K562 (cell line): Measurements from ENCODE around the gene CDC42SE2. TPM values are rescaled to one million over a fixed set of nuclear protein-coding genes. Genes with fewer than 3 reads are reported as not detected.

ENCODE experiments used
- ATAC-seq: fragments of 200-7000 bp; cut with Tn5 transposase; 3 replicates; pipeline ENCODE4 v1.9.1; 2020; ENCODE audit warnings: moderate library complexity
- BruUV-seq: library from RNA; stranded (reverse); fragments of 400-500 nt; replicated peaks from 2 replicates; lab custom pipeline; 2021; lab: Mats Ljungman, UMichigan
- CTCF ChIA-PET: fragments of 300-600 bp; formaldehyde crosslinking; extraction: SDS; loops from one replicate; lab custom pipeline; 2021; ENCODE audit warnings: low intra/inter-chr PET ratio; lab: Yijun Ruan, JAX
- POLR2A ChIA-PET: fragments of 300-600, 350-650 bp; sonication (Branson Sonifier 250); formaldehyde crosslinking; extraction: SDS; loops from one replicate; lab custom pipeline; 2021; ENCODE audit warnings: antibody characterized with exemption, inconsistent platforms; lab: Yijun Ruan, JAX
- DNase-seq, 4 experiments: peaks; one replicate each; pipeline versions ENCODE4 v3.0.0 to v3.0.0-alpha.2; 2011 to 2018; ENCODE audit warnings: low spot score in 3 of 4, mixed read lengths in 3 of 4; ENCODE audit errors: extremely low read depth in 1 of 4
- FAIRE-seq: peaks from 2 replicates; lab custom pipeline; 2011; peaks lifted over from hg19 to GRCh38; lab: Jason Lieb, UNC
- H2AFZ ChIP-seq: 2 replicates; pipeline ENCODE4 v1.6.0; 2011; ENCODE audit warnings: low read depth, low read length, control low read depth, inconsistent platforms
- H3K27ac ChIP-seq: fragments of 200-600 bp; 3 replicates; pipeline ENCODE4 v1.8.0; 2011; ENCODE audit warnings: low read depth, mild to moderate bottlenecking, control low read depth, inconsistent platforms, low read length, moderate library complexity, mixed read lengths; ENCODE audit errors: extremely low read depth
- H3K27me3 ChIP-seq, 2 experiments: fragments of 300-600 bp in 1 of 2; 2 replicates in 1 of 2; 3 replicates in 1 of 2; pipeline versions ENCODE4 v1.6.0 to v1.8.0; 2011; ENCODE audit warnings: inconsistent platforms in 2 of 2, low read length in 2 of 2, mild to moderate bottlenecking in 1 of 2, mixed read lengths in 1 of 2, moderate library complexity in 1 of 2; ENCODE audit not compliant: control insufficient read depth in 2 of 2, insufficient read depth in 2 of 2
- H3K36me3 ChIP-seq: fragments of 300-600 bp; 3 replicates; pipeline ENCODE4 v1.8.0; 2011; ENCODE audit warnings: mild to moderate bottlenecking, low read length, inconsistent platforms; ENCODE audit not compliant: control insufficient read depth, insufficient read depth
- H3K4me1 ChIP-seq, 2 experiments: fragments of 200-600 bp in 1 of 2; replicated peaks in 1 of 2; 2 replicates in 1 of 2; 3 replicates in 1 of 2; pipeline versions ENCODE4 v1.5.1 to v1.8.0; 2011; ENCODE audit warnings: inconsistent platforms in 2 of 2, low read length in 2 of 2, mild to moderate bottlenecking in 1 of 2, mixed read lengths in 1 of 2, moderate library complexity in 1 of 2; ENCODE audit not compliant: control insufficient read depth in 2 of 2, insufficient read depth in 2 of 2
- H3K4me2 ChIP-seq: 2 replicates; pipeline ENCODE4 v1.6.1; 2011; ENCODE audit warnings: low read length, control low read depth, inconsistent platforms, mixed read lengths; ENCODE audit not compliant: insufficient read depth
- H3K4me3 ChIP-seq: fragments of 200-600 bp; sonication (generic), shearing (Covaris generic); 2 replicates; pipeline ENCODE4 v1.5.1; 2016; ENCODE audit warnings: control low read depth, inconsistent platforms
- H3K79me2 ChIP-seq: fragments of 200-600 bp; 3 replicates; pipeline ENCODE4 v1.8.0; 2011; ENCODE audit warnings: low read length, inconsistent platforms; ENCODE audit not compliant: control insufficient read depth, insufficient read depth
- H3K9ac ChIP-seq, 2 experiments: 2 replicates each; pipeline versions ENCODE4 v1.6.0 to v1.6.1; 2011; ENCODE audit warnings: low read depth in 2 of 2, low read length in 2 of 2, control low read depth in 1 of 2, inconsistent platforms in 1 of 2, mild to moderate bottlenecking in 1 of 2, mixed read lengths in 1 of 2; ENCODE audit not compliant: insufficient read depth in 1 of 2
- H3K9me1 ChIP-seq: one replicate; pipeline ENCODE4 v1.6.0; 2011; ENCODE audit warnings: inconsistent platforms, mild to moderate bottlenecking, low read length, moderate library complexity; ENCODE audit not compliant: control insufficient read depth, insufficient read depth
- H3K9me3 ChIP-seq: replicated peaks from 2 replicates; pipeline ENCODE4 v1.5.1; 2011; ENCODE audit warnings: low read depth, low read length, inconsistent platforms; ENCODE audit not compliant: control insufficient read depth, insufficient read depth
- H4K20me1 ChIP-seq: replicated peaks from 2 replicates; pipeline ENCODE4 v1.6.1; 2011; ENCODE audit warnings: low read length, inconsistent platforms, mixed read lengths; ENCODE audit not compliant: control insufficient read depth, insufficient read depth
- AFF1 ChIP-seq, 2 experiments: fragments of 450-650 bp; IDR thresholded peaks; 2 replicates each; pipeline ENCODE4 v1.6.1; 2018; ENCODE audit warnings: mild to moderate bottlenecking in 2 of 2, low read depth in 1 of 2; ENCODE audit not compliant: partially characterized antibody in 2 of 2
- CBFB ChIP-seq: sonication (generic); formaldehyde crosslinking; IDR thresholded peaks from 2 replicates; pipeline ENCODE4 v1.4.0; 2020; ENCODE audit warnings: mild to moderate bottlenecking, missing genetic modification reagents
- CHD1 ChIP-seq: fragments of 200-600 bp; sonication (generic); IDR thresholded peaks from one replicate; pipeline ENCODE4 v1.6.1; 2012; ENCODE audit warnings: mild to moderate bottlenecking, moderate library complexity, low read length, inconsistent platforms
- KLF6 ChIP-seq: fragments of 250-450 bp; sonication (Bioruptor Pico); IDR thresholded peaks from 2 replicates; pipeline ENCODE4 v1.4.0; 2020; ENCODE audit warnings: mild to moderate bottlenecking, moderate library complexity, borderline replicate concordance
- PRPF4 ChIP-seq: fragments of 200-400 bp; formaldehyde crosslinking; IDR thresholded peaks from one replicate; pipeline ENCODE4 v1.6.1; 2017; ENCODE audit warnings: low read length, low read depth, mild to moderate bottlenecking; ENCODE audit not compliant: insufficient read depth, poor library complexity, severe bottlenecking
- RHOXF2B ChIP-seq: fragments of 250-450 bp; sonication (Bioruptor Pico); conservative IDR thresholded peaks from 2 replicates; pipeline ENCODE4 v1.5.1; 2021
- SMARCA4 ChIP-seq: fragments of 450-650 bp; IDR thresholded peaks from 2 replicates; pipeline ENCODE4 v1.6.1; 2016
- SMARCA5 ChIP-seq: fragments of 450-650 bp; IDR thresholded peaks from 2 replicates; pipeline ENCODE4 v1.6.1; 2016
- ZNF589 ChIP-seq: fragments of 200-800 bp; sonication (Bioruptor generic); IDR thresholded peaks from 2 replicates; pipeline ENCODE4 v1.6.1; 2016; ENCODE audit warnings: low read depth, missing genetic modification characterization, missing compliant biosample characterization
- WGBS: fragments of 100-300 bp; shearing (Covaris generic); methylation state at CpG from one replicate; pipeline ENCODE4 v1.1.6; 2016; ENCODE audit warnings: low coverage, mixed read lengths; ENCODE audit not compliant: insufficient coverage; ENCODE audit errors: missing lambda C conversion rate; 5-methylcytosine and 5-hydroxymethylcytosine counted together
- in situ Hi-C: fragments of 300-500 bp; cut with MboI; formaldehyde crosslinking; loops from 4 replicates; pipeline ENCODE4 v1.15.0; 2018; ENCODE audit warnings: inconsistent platforms, mixed read lengths
- intact Hi-C: fragments of 100-400 bp; cut with micrococcal nuclease; formaldehyde crosslinking; loops from 2 replicates; pipeline ENCODE4 v1.14.2; 2022
- polyA plus RNA-seq, 8 experiments: library from polyadenylated mRNA; depleted of rRNA in 4 of 8; stranded (reverse) in 5 of 8; unstranded in 3 of 8; fragments of >200 nt; fragmentation: Nextera tagmentation in 2 of 8; fragmentation: Illumina TruSeq in 1 of 8; extraction: Ambion mirVana in 2 of 8; extraction: Trizol in 1 of 8; gene quantifications; 2 replicates each; pipeline versions ENCODE4 v1.2.1 to v1.2.3, GENCODE V29; 2011 to 2014; ENCODE audit warnings: inconsistent platforms in 1 of 8, missing spikeins in 1 of 8
- total RNA-seq, 7 experiments: library from RNA; depleted of rRNA in 6 of 7; stranded (reverse); fragments of >200 nt in 6 of 7; fragmentation: Illumina TruSeq in 2 of 7; extraction: Trizol in 2 of 7; gene quantifications; 2 replicates each; pipeline versions ENCODE4 v1.2.1 to v1.2.3, GENCODE V29; 2011 to 2021; ENCODE audit warnings: low replicate concordance in 1 of 7

Gene CDC42SE2
- total and polyA plus RNA-seq, 9 of the 15 experiments (the other 6 are each of a cell fraction or from before 2014, with no cell fraction given), result 24.8 to 44.3 (median 32.7) TPM

- TF ChIP-seq ZNF589 (CRISPR knock-in tag) (no peak), CHD1 (no peak), CBFB (CRISPR knock-in tag) (no peak), SMARCA5 (no peak)
Observed at GRCh38 chr5:131394128-131394527, 130.3 kb downstream of the CDC42SE2 start (continued).

GRCh38 chr5:131396015-131396414, 132.2 kb downstream of the CDC42SE2 start:
- intact Hi-C loops (no loop called here), in situ Hi-C loops (loop anchor here (25.0 kb wide), 1 partner anchor 509 kb away; no protein-coding TSS in a partner anchor)
- no TSS peak for BruUV-seq
- no peak overlapping the region for H3K4me2 ChIP-seq
- FAIRE-seq (no peak), DNase-seq (no peak), ATAC-seq (no peak)
- no peaks in the 10 kb centered on the region for H4K20me1 ChIP-seq
- H3K9me3 ChIP-seq, result no peaks in the 10 kb centered on the region
- no peaks in the 10 kb centered on the region for H3K4me1 ChIP-seq
- H3K9ac ChIP-seq, result no peak overlapping the region
- 98% methylated on average over 3 of the region's 3 CpGs for WGBS
- no peak overlapping the region for H3K4me3 ChIP-seq
- ChIA-PET POLR2A (interaction anchor here (0.9 to 4.5 kb wide), 2 partner anchors 11 to 12 kb away, joined by 4 to 21 read pairs; no protein-coding TSS in a partner anchor), CTCF (no interaction called here)
- no peaks in the 10 kb centered on the region for H3K27me3 ChIP-seq
- no peaks in the 10 kb centered on the region for H3K9me1 ChIP-seq
- no peak overlapping the region for H3K27ac ChIP-seq
- H3K36me3 ChIP-seq, result peaks cover 83% of the 10 kb centered on the region
- TF ChIP-seq RHOXF2B (CRISPR knock-in tag) (no peak), SMARCA4 (no peak), PRPF4 (no peak), KLF6 (no peak), AFF1 (IDR thresholded peaks at IDR 0.05; ENCODE audit: low read depth in 1 of 2, partially characterized antibody in 2 of 2) (no peak)
- no peaks in the 10 kb centered on the region for H3K79me2 ChIP-seq
- H2AFZ ChIP-seq, result no peak overlapping the region
